Measurements from ENCODE around the gene TSPAN3.

Gene TSPAN3

DNA sequence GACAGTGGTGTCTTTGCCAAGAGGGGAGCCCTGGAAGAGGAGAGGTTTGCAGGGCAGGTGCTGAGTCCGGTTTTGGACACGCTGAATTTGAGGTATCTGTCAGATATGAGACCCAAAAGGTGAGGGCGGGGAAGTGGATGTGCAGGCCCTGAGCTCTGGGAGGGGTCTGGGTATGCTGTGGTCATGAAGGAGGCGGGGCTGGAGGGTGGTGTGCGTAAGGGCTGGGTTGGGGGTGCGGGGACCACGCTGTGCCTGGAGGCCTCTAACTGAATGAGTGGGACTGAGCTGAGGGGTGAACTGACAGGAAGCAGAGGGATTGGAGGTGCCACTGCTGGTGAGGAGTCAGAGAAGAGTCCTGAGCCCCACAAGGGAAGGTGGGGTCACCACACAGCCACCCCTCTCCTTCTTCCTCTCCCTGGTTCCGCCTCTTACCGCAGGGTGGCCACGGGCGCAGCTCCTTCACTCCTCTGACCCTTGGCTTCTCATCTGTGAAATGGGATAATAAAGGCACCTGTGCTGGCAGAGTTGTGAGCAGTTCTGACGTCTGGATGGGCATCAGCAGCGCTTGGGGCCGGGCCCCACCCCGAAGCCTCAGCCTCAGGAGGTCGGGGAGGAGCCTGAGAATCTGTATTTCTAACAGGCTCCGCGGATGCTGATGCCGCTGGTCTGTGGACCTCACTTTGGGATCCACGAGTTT, 47.2 kb downstream of the TSPAN3 start:
- no peak for TF ChIP-seq GATA2 (IDR thresholded peaks at IDR 0.05; ENCODE audit: low read depth, low read length)
- no peak for TF ChIP-seq GATA3 (IDR thresholded peaks at IDR 0.05; ENCODE audit: low read depth, low read length)

- TF ChIP-seq GATA3 (IDR thresholded peaks at IDR 0.05; ENCODE audit: low read depth, low read length) (no peak), GATA2 (IDR thresholded peaks at IDR 0.05; ENCODE audit: low read depth, low read length) (no peak)
Measured at GRCh38 chr15:77022646-77023575, 48.0 kb downstream of the TSPAN3 start.

DNA sequence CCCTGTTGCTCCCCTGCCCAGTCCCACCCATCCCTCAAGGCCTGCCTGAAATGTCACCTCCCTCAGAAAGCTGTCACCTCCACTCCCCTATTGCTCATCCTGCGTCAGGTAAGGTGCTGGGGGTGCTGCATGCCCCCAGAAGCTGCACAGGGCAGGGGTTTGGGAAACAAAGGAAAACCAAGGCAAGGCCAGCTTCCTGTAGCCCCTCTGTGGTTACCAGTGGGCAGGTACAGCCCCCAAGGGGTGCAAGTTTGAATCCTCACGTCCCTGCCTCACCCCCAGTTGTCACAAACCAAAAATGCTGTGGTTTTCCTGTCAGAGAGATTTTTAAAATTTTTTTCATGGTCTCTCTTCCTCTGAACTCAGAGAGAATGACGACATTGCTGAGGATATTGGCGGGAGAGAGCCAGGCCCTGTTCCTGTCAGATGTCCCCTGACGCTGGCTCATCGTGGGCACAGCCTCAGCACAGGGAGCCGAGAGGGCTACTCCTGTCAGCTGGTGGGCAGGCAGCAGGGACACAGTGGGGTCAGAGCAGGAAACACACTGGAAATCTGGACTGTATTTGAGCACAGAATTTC, 49.0 kb downstream of the TSPAN3 start:
- TF ChIP-seq GATA2 (IDR thresholded peaks at IDR 0.05; ENCODE audit: low read depth, low read length) (no peak), GATA3 (IDR thresholded peaks at IDR 0.05; ENCODE audit: low read depth, low read length) (no peak)

- no peak for TF ChIP-seq GATA2 (IDR thresholded peaks at IDR 0.05; ENCODE audit: low read depth, low read length)
- TF ChIP-seq GATA3 (IDR thresholded peaks at IDR 0.05; ENCODE audit: low read depth, low read length), result no peak
Measured at GRCh38 chr15:77021088-77021481, 49.8 kb downstream of the TSPAN3 start.

- TF ChIP-seq GATA2 (IDR thresholded peaks at IDR 0.05; ENCODE audit: low read depth, low read length), result no peak
- no peak for TF ChIP-seq GATA3 (IDR thresholded peaks at IDR 0.05; ENCODE audit: low read depth, low read length)
Measured at GRCh38 chr15:77020348-77021087, 50.4 kb downstream of the TSPAN3 start.

GRCh38 chr15:77019521-77020331, 51.2 kb downstream of the TSPAN3 start:
- TF ChIP-seq GATA2 (IDR thresholded peaks at IDR 0.05; ENCODE audit: low read depth, low read length) (no peak), GATA3 (IDR thresholded peaks at IDR 0.05; ENCODE audit: low read depth, low read length) (no peak)

DNA sequence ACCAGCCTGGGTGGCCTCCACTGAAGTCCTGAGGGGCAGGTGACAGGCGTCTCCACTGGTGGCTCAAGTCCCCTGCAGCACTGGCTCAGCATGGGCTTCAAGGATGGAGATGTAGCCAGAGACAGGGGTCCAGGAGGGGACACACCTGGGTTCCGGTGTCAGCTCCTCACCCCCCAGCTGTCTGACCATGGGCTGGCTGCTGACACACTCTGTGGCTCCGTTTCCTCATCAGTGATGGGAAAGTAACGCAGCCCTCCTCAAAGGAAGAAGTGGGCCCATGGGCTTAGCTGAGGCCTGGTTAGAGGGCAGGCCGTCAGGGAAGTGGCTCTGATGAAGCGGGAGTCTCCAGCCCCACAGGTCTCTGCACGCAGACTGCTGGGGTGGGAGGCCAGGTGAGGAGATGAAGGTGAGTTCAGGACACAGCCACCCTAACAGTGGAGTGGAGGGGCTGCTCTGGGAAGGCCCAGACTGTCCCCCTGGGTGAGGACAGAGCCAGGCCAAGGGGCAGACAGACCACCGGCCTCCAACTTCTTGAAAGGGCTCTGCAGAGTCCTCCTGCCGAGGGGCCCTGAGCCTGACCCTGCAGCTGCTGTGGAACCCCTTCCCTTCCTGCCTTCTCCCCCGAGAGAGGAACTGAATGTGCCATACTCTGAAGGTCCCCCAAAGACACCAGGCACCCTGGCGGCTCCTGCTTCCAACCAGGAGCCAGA, 52.0 kb downstream of the TSPAN3 start:
- TF ChIP-seq GATA2 (IDR thresholded peaks at IDR 0.05; ENCODE audit: low read depth, low read length), result no peak

DNA sequence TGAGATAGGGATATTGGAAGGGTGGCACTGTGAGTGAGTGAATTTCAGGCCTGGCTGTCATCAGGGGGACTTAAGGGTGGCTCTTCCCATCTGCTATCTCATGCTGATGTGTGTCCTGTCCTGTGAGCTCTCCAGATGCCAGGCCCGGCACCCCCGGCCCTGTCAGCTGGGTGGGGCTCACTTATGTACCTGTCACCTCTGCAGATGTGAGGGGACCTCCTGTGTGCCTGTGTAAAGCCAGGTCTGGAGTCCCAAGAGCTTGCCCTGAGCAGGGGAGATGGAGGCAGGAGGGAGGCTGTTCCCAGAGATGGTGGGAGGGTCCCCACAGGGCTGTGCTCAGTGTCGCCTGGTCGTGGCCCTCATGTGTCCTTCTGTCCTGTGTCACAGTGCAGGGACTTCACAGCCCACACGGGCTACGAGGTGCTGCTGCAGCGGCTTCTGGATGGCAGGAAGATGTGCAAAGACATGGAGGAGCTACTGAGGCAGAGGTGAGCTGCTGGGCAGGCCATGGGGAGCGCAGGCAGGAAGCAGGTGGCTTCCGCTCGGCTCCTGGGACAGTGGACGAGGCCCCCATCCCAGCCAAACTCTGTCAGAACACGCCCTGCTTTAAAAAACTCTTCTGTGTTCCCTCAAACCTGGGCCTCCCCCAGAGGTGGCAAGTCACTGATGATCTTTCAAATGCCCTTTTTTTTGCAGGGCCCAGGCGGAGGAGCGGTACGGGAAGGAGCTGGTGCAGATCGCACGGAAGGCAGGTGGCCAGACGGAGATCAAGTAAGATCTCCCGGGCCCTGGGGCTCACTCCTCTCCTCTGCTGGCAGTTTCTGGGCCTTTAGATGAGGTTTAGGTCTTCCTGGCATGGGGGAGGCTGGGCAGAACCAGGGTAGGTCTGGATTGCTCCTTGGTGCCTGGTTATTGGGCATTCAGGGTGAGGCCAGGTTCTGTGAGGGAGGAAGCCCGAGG, 52.9 kb downstream of the TSPAN3 start:
- TF ChIP-seq GATA3 (IDR thresholded peaks at IDR 0.05; ENCODE audit: low read depth, low read length) (no peak), GATA2 (IDR thresholded peaks at IDR 0.05; ENCODE audit: low read depth, low read length) (no peak)

DNA sequence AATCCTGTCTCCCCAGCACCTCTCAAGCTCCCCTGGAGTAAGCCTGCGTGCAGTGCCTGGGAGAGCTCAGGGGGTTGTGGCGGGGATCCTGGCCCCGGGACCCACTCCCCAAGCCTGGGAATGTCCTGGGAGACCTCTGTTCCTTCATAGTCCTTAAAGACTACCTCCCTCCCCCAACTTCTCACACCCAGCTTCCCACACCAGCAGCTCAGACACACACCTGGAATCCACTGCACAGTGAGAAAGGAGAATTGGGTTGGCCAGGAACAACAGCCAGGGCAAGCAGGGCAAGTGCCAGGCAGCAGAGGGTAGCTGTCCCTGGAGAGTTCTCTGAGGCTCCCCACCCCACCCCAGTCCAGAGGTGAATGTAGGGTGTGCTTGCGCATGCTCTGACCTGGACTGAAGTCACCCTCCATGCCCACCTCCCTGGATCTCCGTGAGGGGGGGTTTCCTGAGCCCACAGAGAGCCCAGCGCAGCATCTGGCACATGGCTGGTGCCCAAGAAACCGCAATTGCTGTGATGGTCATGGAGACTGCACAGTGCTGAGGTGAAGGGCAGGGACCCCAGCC, 53.7 kb downstream of the TSPAN3 start:
- TF ChIP-seq GATA3 (IDR thresholded peaks at IDR 0.05; ENCODE audit: low read depth, low read length), result no peak
- TF ChIP-seq GATA2 (IDR thresholded peaks at IDR 0.05; ENCODE audit: low read depth, low read length), result no peak

DNA sequence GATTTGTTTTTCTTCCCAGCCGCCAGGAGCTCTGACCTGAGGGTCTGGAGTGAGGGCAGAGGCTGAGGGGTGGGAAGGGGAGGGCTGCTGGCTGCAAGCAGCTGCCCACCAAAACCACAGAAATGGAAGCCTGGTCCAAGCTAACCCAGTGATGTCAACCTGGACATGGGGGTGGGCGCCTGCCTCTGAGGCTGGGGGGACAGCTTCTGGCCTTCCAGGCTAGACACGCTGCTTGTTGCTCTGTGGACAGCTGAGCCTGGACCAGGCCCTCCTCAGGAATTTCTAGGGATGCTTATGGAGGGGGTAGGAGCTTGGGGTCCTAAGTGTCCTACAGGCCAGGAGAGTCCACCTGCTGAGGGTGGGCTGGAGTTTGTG, 54.6 kb downstream of the TSPAN3 start:
- no peak for TF ChIP-seq GATA2 (IDR thresholded peaks at IDR 0.05; ENCODE audit: low read depth, low read length)
- no peak for TF ChIP-seq GATA3 (IDR thresholded peaks at IDR 0.05; ENCODE audit: low read depth, low read length)

- TF ChIP-seq GATA3 (IDR thresholded peaks at IDR 0.05; ENCODE audit: low read depth, low read length) (no peak), GATA2 (IDR thresholded peaks at IDR 0.05; ENCODE audit: low read depth, low read length) (no peak)
Measured at GRCh38 chr15:77015646-77016320, 55.1 kb downstream of the TSPAN3 start.
